NCI-H2107 treated with DMSO at 0.1 percent for 48 hours (cell line): ENCODE data around the gene CUL1.

Experiments
- DNase-seq: peaks from one replicate; lab custom pipeline; 2025; ENCODE audit not compliant: unreplicated experiment; lab: John Stamatoyannopoulos, UW

The CUL1 gene

GRCh38 chr7:148803094-148803493 lies 104.4 kb downstream of the CUL1 start:
- DNase-seq: no peak

- no peak for DNase-seq
Observed at GRCh38 chr7:148804343-148805235, 105.9 kb downstream of the CUL1 start.

GRCh38 chr7:148806187-148806586 lies 107.5 kb downstream of the CUL1 start:
- DNase-seq: no peak

- DNase-seq: no peak
Observed at GRCh38 chr7:148807436-148807835, 108.7 kb downstream of the CUL1 start.

DNA sequence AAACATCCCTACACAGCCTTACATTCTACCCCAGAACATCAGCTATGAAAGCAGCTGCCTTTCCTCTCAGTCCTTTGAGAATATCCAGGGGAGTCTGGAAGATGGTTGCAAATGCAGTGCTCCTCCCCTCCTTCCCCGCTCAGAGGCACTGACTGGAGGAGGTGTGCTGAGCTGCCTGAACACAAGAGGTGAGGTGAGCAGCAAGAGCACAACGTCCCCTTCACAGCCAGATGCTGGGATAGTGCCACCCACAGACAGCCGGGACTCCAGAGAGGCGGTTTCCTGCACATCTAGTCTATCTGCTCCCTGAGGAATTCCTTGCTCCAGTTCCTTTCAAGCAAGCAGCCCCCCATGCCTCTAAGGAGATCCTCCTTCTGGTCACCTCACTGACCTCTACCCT lies 111.2 kb downstream of the CUL1 start:
- no peak for DNase-seq

GRCh38 chr7:148811892-148812291 lies 113.2 kb downstream of the CUL1 start:
- DNase-seq: no peak

GRCh38 chr7:148813890-148814289 lies 115.2 kb downstream of the CUL1 start:
- no peak for DNase-seq

DNA sequence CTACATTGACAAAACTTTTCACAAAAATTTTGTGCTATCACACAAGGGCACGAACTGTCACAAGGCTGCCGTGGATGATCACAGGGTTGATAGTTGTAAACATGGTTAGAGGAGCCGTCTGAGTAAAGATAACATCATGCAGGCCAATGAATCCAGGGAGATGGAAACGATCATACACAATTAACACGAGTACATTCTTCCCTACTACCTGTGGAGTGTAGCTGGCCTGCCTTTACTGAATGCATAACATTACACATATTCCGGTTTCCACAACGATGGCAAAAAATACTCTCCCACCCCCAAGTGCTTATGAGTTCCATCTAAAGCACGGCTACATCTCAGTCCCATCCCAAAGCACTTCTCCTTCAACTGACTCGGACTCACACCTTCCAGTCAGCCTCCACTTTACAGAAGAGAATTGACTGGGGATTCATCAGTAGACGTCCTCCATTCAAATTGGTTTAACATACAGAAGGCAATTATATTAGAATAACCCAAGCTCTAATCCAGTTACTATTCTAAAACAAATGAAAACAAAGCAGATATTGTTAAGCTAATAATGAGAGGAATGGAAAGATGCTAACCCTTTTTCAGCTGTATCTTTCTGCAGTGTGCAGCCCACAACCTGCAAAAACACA lies 116.3 kb downstream of the CUL1 start:
- DNase-seq: no peak

- DNase-seq: no peak
Observed at GRCh38 chr7:148815612-148816011, 116.9 kb downstream of the CUL1 start.

- no peak for DNase-seq
Observed at GRCh38 chr7:148819697-148820360, 121.1 kb downstream of the CUL1 start.

GRCh38 chr7:148821422-148821821 lies 122.7 kb downstream of the CUL1 start:
- DNase-seq: no peak

- DNase-seq: no peak
Observed at GRCh38 chr7:148824864-148825263, 126.2 kb downstream of the CUL1 start.

DNA sequence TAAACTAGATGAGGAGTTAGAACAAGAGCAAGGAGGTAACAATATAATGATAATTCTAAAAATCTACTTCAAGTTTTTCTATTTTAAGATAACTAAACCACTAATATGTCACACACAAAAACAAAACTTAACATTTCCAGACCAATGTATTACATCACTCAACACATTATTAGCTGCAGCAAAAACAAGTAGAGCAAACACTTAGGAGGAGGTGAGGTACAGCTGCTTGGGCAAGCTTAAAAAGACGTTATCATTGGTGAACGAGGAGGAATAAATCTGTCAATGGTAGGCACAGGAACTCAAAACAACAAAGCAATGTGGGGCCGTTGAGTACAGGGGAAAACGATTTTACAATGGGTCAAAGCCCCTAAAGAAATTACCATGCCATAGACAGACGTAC lies 126.6 kb downstream of the CUL1 start:
- DNase-seq: no peak

- DNase-seq: no peak
Observed at GRCh38 chr7:148828965-148829364, 130.3 kb downstream of the CUL1 start.

DNA sequence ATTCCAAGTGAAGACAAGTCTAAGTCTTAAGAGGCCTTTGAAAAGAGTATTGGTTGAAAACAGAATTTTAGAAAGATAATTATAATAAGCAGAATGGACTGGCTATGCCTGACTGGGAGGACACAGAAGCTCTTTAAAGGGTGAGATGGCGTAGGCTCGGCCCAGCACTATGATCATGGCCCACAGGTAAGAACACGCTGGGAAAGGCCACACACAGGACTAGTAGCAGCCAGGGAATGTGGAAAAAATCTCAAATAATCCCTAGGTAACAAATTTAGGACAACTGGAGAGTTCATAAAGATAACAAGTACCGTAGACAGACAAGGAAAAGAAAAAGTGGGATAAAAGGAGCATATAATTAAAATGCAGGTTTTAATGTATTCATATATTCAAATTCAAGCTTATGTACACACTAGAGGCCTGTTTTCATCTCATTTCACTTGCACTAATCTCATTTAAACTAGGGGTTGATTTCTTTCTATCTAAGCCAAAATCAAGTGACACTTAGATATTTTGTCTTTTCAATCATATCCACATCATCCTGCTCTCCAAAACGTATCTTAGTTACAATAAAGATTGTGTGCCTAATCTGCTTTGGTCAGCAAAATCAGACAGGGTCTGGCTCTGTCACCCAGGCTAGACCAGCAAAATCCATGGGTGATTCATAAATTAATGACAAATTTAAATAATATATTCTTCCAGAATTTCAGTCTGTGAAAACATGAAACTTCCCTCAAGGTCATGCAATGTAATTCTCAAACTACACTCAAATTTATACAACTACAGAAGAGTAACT lies 132.4 kb downstream of the CUL1 start:
- no peak for DNase-seq

DNA sequence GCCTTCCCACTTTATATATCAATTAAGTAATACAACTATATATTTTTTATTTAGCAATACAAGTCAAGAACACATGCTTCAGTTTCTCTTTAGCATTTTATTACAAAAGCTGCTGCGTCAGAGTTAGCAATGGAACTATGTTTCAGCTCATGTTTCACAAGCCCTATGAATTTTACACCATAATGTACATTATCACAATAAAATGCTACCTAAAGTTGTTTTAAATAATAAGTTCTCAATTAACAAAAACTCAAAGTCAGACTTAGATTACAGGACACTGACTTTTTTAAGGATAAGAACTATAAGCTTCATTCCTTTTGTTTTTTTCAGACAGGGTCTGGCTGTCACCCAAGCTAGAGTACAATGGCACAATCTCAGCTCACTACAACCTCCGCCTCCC lies 133.1 kb downstream of the CUL1 start:
- DNase-seq: no peak

DNA sequence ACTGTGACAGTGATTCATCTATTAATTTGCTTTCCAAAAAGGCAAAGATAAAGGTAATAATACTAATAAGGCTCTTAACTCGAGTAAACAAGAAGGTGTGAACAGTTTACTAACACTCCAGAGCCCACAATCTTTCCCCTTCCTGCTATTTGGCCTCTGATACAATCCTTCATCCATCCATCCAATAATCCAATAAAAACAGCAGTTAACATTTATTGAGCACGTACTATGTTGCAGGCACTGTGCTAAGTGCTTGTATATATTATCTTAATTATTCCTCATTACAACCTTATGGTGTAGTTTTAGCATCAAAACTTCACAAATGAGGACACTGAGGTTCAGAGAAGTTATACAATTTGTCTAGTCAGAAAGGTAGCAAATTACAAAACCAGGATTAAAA lies 135.9 kb downstream of the CUL1 start:
- DNase-seq: no peak

- no peak for DNase-seq
Observed at GRCh38 chr7:148835854-148836253, 137.2 kb downstream of the CUL1 start.

DNA sequence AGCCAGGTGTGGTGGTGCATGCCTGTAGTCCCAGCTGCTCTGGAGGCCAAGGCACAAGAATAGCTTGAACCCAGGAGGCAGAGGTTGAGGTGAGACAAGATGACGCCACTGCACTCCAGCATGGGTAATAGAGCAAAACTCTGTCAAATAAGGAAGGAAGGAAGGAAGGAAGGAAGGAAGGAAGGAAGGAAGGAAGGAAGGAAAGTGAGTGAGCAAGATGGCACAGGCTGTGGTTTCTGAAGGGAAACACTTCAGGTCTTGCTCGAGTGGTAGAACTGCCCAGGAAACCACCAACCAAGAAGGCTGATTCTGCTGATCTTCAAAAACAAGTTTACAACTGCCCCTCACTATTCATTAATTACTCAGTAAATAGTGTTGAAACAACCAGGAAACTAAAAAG lies 140.2 kb downstream of the CUL1 start:
- no peak for DNase-seq

DNA sequence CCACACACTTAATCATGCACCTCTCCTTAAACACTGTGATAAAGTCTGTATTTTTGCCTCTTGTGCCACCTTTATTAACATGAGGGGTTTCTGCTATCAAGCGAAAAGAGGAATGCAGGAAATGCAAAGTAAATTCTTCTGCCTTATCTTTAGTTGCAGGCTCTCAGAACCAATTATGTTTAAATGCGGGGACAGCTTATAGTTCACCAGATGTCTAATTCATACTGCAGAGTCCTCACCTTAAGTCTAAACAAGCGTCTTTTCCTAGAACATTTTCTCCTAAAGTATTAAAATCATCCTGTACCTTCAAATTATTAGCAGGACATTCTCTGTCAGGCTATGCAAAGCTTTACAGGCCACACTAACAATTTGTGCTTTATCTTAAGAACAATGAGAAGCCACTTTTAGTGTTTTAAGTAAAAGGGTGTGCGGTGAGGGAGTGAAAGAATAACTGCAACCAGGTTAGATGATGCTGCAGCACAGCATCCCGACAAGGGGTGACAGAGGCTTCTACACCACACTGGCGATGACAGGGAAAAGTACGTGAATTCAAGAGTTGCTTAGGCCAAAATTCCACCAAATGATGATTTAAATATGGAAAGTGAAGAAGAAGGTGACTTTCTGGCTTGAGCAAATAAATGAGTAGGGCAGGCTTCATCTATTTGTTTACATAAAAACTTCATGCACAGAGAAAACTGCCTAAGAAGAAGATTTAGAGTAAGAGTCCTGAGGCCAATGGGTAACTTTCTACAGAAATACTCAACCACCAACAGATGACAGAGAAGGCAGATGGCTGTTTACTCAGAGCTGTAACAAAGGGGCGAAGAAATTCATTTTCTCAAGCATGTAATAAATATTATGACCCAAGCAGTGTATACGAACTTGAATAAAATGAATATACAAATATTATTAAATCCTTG lies 149.4 kb downstream of the CUL1 start:
- no peak for DNase-seq
